GM18867 (cell line): ENCODE results near the gene MIS18A.
"Not testable (repeated sequence)": the region's sequence is repeated elsewhere in the genome, so short reads cannot be mapped to it uniquely, and the experiment has no call there.

Experiments
- ATAC-seq: cut with Tn5 transposase; IDR thresholded peaks from one replicate; pipeline ENCODE4 v1.9.1; 2021; ENCODE audit warnings: mild to moderate bottlenecking, moderate library complexity; ENCODE audit not compliant: unreplicated experiment

MIS18A gene

GRCh38 chr21:32278518-32279376, at the start of gene MIS18A:
MIS18A (minus strand) TSS chr21:32279049; CDS start chr21:32279014, 35 bp downstream.
- ATAC-seq, result peak; percentile 97

- ATAC-seq, result no peak
These were observed 49.7 kb upstream of the MIS18A start for GRCh38 chr21:32328595-32328994.

- ATAC-seq, result no peak
These were observed 46.9 kb upstream of the MIS18A start for GRCh38 chr21:32325706-32326105.

GRCh38 chr21:32322676-32323075, 43.8 kb upstream of the MIS18A start:
- ATAC-seq, result no peak

- no peak for ATAC-seq
These were observed 43.3 kb upstream of the MIS18A start for GRCh38 chr21:32322103-32322502.

- no peak for ATAC-seq
These were observed 42.6 kb upstream of the MIS18A start for GRCh38 chr21:32321480-32321879.

GRCh38 chr21:32320726-32321125, 41.9 kb upstream of the MIS18A start:
- ATAC-seq, result no peak

- no peak for ATAC-seq
These were observed 41.2 kb upstream of the MIS18A start for GRCh38 chr21:32320059-32320458.

GRCh38 chr21:32319012-32319411, 40.2 kb upstream of the MIS18A start:
- ATAC-seq, result no peak

- no peak for ATAC-seq
These were observed 38.9 kb upstream of the MIS18A start for GRCh38 chr21:32317726-32318125.

GRCh38 chr21:32316361-32317215, 37.7 kb upstream of the MIS18A start:
- no peak for ATAC-seq

- no peak for ATAC-seq
These were observed 36.8 kb upstream of the MIS18A start for GRCh38 chr21:32315511-32316281.

GRCh38 chr21:32314806-32315205, 36.0 kb upstream of the MIS18A start:
- ATAC-seq, result no peak

- ATAC-seq, result no peak
These were observed 34.1 kb upstream of the MIS18A start for GRCh38 chr21:32312976-32313375.

GRCh38 chr21:32312326-32312725, 33.5 kb upstream of the MIS18A start:
- no peak for ATAC-seq

GRCh38 chr21:32311621-32312020, 32.8 kb upstream of the MIS18A start:
- no peak for ATAC-seq

GRCh38 chr21:32310976-32311375, 32.1 kb upstream of the MIS18A start:
- not testable (repeated sequence) for ATAC-seq

- ATAC-seq, result no peak
These were observed 31.1 kb upstream of the MIS18A start for GRCh38 chr21:32309906-32310460.

GRCh38 chr21:32308696-32309095, 29.8 kb upstream of the MIS18A start:
- ATAC-seq, result no peak

- no peak for ATAC-seq
These were observed 28.9 kb upstream of the MIS18A start for GRCh38 chr21:32307706-32308105.
